Breast epithelium (tissue), 3 donors: ENCODE results near the gene MGAT1.

ENCODE experiments used
- CTCF ChIP-seq, 3 donors: fragments of 450-650 bp; IDR thresholded peaks; one replicate each; pipeline ENCODE4 v1.5.1; 2016 to 2017; ENCODE audit warnings: antibody characterized with exemption in 3 of 3, mild to moderate bottlenecking in 3 of 3, moderate library complexity in 3 of 3
- POLR2A ChIP-seq: fragments of 450-650 bp; IDR thresholded peaks from one replicate; pipeline ENCODE4 v1.6.1; 2016; ENCODE audit warnings: antibody characterized with exemption, mild to moderate bottlenecking, moderate library complexity

- TF ChIP-seq CTCF (IDR thresholded peaks at IDR 0.05) (no peak), POLR2A (no peak)
Measured at GRCh38 chr5:180832638-180833068, 30.0 kb upstream of the MGAT1 start.
